IPS-18c (cell line): Measurements from ENCODE around the gene OLFM4.

Experiments
- H3K4me3 ChIP-seq: 2 replicates; pipeline ENCODE4 v1.7.0; 2013; ENCODE audit warnings: low read depth, mild to moderate bottlenecking, low read length, moderate library complexity; ENCODE audit not compliant: insufficient read depth
- H3K9me3 ChIP-seq: one replicate; pipeline ENCODE4 v1.6.1; 2013; ENCODE audit warnings: mild to moderate bottlenecking, low read length, moderate library complexity; ENCODE audit not compliant: control insufficient read depth, insufficient read depth

Gene OLFM4

GRCh38 chr13:53028637-53029203, at the start of gene OLFM4:
OLFM4 (plus strand) TSS chr13:53028813; CDS start chr13:53028837, 24 bp downstream.
- no peaks in the 10 kb centered on the region for H3K9me3 ChIP-seq

GRCh38 chr13:52978989-52979388, 49.6 kb upstream of the OLFM4 start:
- Histone ChIP-seq H3K9me3 (no peaks in the 10 kb centered on the region), H3K4me3 (no peak overlapping the region)

More at GRCh38 chr13:53028637-53029203, at the start of gene OLFM4:
- H3K4me3 ChIP-seq: no peak within 1 kb of the TSS

GRCh38 chr13:52980695-52981094, 47.9 kb upstream of the OLFM4 start:
- Histone ChIP-seq H3K4me3 (no peak overlapping the region), H3K9me3 (no peaks in the 10 kb centered on the region)

GRCh38 chr13:52983836-52984235, 44.8 kb upstream of the OLFM4 start:
- Histone ChIP-seq H3K4me3 (no peak overlapping the region), H3K9me3 (no peaks in the 10 kb centered on the region)

GRCh38 chr13:52984881-52985363, 43.7 kb upstream of the OLFM4 start:
- Histone ChIP-seq H3K9me3 (no peaks in the 10 kb centered on the region), H3K4me3 (no peak overlapping the region)

GRCh38 chr13:52991344-52992020, 37.1 kb upstream of the OLFM4 start:
- Histone ChIP-seq H3K4me3 (no peak overlapping the region), H3K9me3 (no peaks in the 10 kb centered on the region)

GRCh38 chr13:52992110-52992509, 36.5 kb upstream of the OLFM4 start:
- H3K9me3 ChIP-seq: no peaks in the 10 kb centered on the region

GRCh38 chr13:52994051-52994450, 34.6 kb upstream of the OLFM4 start:
- Histone ChIP-seq H3K4me3 (no peak overlapping the region), H3K9me3 (no peaks in the 10 kb centered on the region)

More at GRCh38 chr13:52992110-52992509, 36.5 kb upstream of the OLFM4 start:
- no peak overlapping the region for H3K4me3 ChIP-seq

GRCh38 chr13:52994865-52995264, 33.7 kb upstream of the OLFM4 start:
- Histone ChIP-seq H3K4me3 (no peak overlapping the region), H3K9me3 (no peaks in the 10 kb centered on the region)

GRCh38 chr13:52995946-52996345, 32.7 kb upstream of the OLFM4 start:
- H3K4me3 ChIP-seq: no peak overlapping the region
- no peaks in the 10 kb centered on the region for H3K9me3 ChIP-seq

GRCh38 chr13:52997951-52998876, 30.4 kb upstream of the OLFM4 start:
- no peaks in the 10 kb centered on the region for H3K9me3 ChIP-seq
- H3K4me3 ChIP-seq: no peak overlapping the region

GRCh38 chr13:52999093-52999696, 29.4 kb upstream of the OLFM4 start:
- no peak overlapping the region for H3K4me3 ChIP-seq
- H3K9me3 ChIP-seq: no peaks in the 10 kb centered on the region

GRCh38 chr13:53001444-53002225, 27.0 kb upstream of the OLFM4 start:
- Histone ChIP-seq H3K9me3 (no peaks in the 10 kb centered on the region), H3K4me3 (no peak overlapping the region)

GRCh38 chr13:53004573-53004972, 24.0 kb upstream of the OLFM4 start:
- Histone ChIP-seq H3K9me3 (no peaks in the 10 kb centered on the region), H3K4me3 (no peak overlapping the region)

GRCh38 chr13:53005626-53006025, 23.0 kb upstream of the OLFM4 start:
- Histone ChIP-seq H3K4me3 (no peak overlapping the region), H3K9me3 (no peaks in the 10 kb centered on the region)

- no peak overlapping the region for H3K4me3 ChIP-seq
- H3K9me3 ChIP-seq: no peaks in the 10 kb centered on the region
These were observed 20.7 kb upstream of the OLFM4 start for GRCh38 chr13:53007872-53008271.
